Iris pigment epithelial cell (primary cell): Measurements from ENCODE around the gene SMARCD1.
"Not testable (repeated sequence)": the region's sequence is repeated elsewhere in the genome, so short reads cannot be mapped to it uniquely, and the experiment has no call there.

Experiments
- DNase-seq: peaks from one replicate; pipeline ENCODE4 v3.0.0-alpha.2; 2011; ENCODE audit warnings: low read depth

The SMARCD1 gene

GRCh38 chr12:50145439-50145838, 60.3 kb downstream of the SMARCD1 start:
- no peak for DNase-seq

- DNase-seq, result no peak
Observed at GRCh38 chr12:50147281-50147680, 62.1 kb downstream of the SMARCD1 start.

- DNase-seq, result not testable (repeated sequence)
Observed at GRCh38 chr12:50148011-50148410, 62.9 kb downstream of the SMARCD1 start.

GRCh38 chr12:50149311-50149710, 64.2 kb downstream of the SMARCD1 start:
- DNase-seq, result no peak
